ENCODE data around the gene GFRA3.

DNA sequence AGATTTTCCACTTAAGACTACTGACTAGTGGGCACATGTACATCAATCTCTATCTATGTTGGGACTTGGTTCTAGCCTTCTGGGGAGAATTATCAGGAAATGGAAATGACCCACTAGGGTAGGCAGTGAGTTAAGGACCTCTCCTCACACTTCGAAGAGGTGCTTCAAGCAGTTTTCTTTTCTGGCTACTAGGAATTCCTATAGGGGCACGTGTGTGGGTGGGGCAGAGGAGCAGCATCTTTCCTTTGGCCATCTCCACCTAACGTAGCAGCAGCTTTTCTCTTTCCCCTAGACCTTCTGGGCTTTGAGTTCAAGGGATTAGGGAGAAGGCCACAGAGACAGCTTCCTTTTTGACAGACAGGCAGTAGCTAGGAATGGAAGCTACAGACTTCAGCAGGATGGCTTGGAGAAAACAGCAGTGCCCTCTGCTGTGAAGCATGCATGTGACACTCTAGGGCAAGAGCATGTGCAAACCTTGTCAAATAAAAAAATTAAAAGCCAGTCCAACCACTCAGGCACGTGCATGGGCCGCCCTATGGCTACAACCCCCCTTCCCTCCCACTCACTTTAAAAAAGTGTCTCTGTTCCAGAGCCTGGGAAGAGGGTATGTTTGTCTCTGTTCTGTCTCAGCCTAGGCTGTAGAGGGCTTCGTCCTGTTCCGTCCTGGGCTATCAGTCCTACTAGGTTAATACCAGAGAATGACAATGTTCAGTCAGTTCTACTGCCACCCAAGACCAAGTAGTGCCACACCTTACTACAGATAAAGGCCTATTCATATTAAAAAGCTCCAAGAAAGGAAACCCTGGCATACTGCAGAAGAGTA lies 8.7 kb upstream of the GFRA3 start:
- no peak for TF ChIP-seq ZNF274 (IDR thresholded peaks at IDR 0.05; ENCODE audit: low read depth, low read length)
- TF ChIP-seq YY1 (IDR thresholded peaks at IDR 0.05; ENCODE audit: insufficient read depth, insufficient read length): no peak

Data from NT2/D1 (cell line).